OCI-LY7 (cell line): ENCODE results near the gene CYP2R1. TPM values are rescaled to one million over a fixed set of nuclear protein-coding genes. Genes with fewer than 3 reads are reported as not detected.
A peak's percentile ranks its signal among the peaks of the same experiment; 100 is the strongest.

ENCODE experiments used
- BruUV-seq: library from RNA; stranded (reverse); fragments of 400-500 nt; replicated peaks from 2 replicates; lab custom pipeline; 2021; lab: Mats Ljungman, UMichigan
- CTCF ChIA-PET: fragments of 300-600 bp; sonication (Branson Sonifier 250); formaldehyde crosslinking; loops from one replicate; lab custom pipeline; 2022; ENCODE audit warnings: antibody characterized with exemption; ENCODE audit not compliant: unreplicated experiment; lab: Charles Lee
- POLR2A ChIA-PET: fragments of 300-600 bp; sonication (Branson Sonifier 250); formaldehyde crosslinking; loops from one replicate; lab custom pipeline; 2022; ENCODE audit warnings: antibody characterized with exemption; lab: Charles Lee
- DNase-seq: peaks from one replicate; pipeline ENCODE4 v3.0.0-alpha.2; 2015; ENCODE audit warnings: low spot score
- H2AFZ ChIP-seq: fragments of 200-600 bp; sonication (generic), shearing (Covaris generic); 2 replicates; pipeline ENCODE4 v1.6.1; 2014; ENCODE audit warnings: mild to moderate bottlenecking, antibody characterized with exemption, low read length, moderate library complexity
- H3K27ac ChIP-seq: fragments of 200-600 bp; sonication (generic); 2 replicates; pipeline ENCODE4 v1.5.1; 2014; ENCODE audit warnings: mixed run types, low read depth, mild to moderate bottlenecking, moderate library complexity, low read length, inconsistent platforms; ENCODE audit not compliant: poor library complexity, severe bottlenecking
- H3K36me3 ChIP-seq: fragments of 200-600 bp; sonication (generic); 2 replicates; pipeline ENCODE4 v1.6.1; 2014; ENCODE audit warnings: mild to moderate bottlenecking, antibody characterized with exemption, low read length, moderate library complexity, mixed read lengths; ENCODE audit not compliant: insufficient read depth
- H3K4me1 ChIP-seq: fragments of 200-600 bp; sonication (generic); 2 replicates; pipeline ENCODE4 v1.5.1; 2014; ENCODE audit warnings: mild to moderate bottlenecking, low read length; ENCODE audit not compliant: insufficient read depth, poor library complexity, severe bottlenecking
- H3K4me2 ChIP-seq: fragments of 200-600 bp; sonication (generic); 2 replicates; pipeline ENCODE4 v1.6.1; 2014; ENCODE audit warnings: mild to moderate bottlenecking, low read length
- H3K4me3 ChIP-seq: fragments of 200-600 bp; sonication (generic); 2 replicates; pipeline ENCODE4 v1.5.1; 2014; ENCODE audit warnings: mild to moderate bottlenecking, low read depth, low read length; ENCODE audit not compliant: poor library complexity, severe bottlenecking
- H3K79me2 ChIP-seq: fragments of 200-600 bp; sonication (generic); 2 replicates; pipeline ENCODE4 v1.6.1; 2016; ENCODE audit warnings: low read depth, mild to moderate bottlenecking, low read length, moderate library complexity, mixed read lengths; ENCODE audit not compliant: insufficient read depth
- H3K9me2 ChIP-seq: fragments of 200-600 bp; sonication (generic); 2 replicates; pipeline ENCODE4 v1.6.1; 2016; ENCODE audit warnings: mild to moderate bottlenecking, low read length, mixed read lengths; ENCODE audit not compliant: insufficient read depth
- H3K9me3 ChIP-seq: fragments of 200-600 bp; sonication (generic); 2 replicates; pipeline ENCODE4 v1.6.1; 2014; ENCODE audit warnings: mild to moderate bottlenecking, mixed run types, low read length, mixed read lengths
- H4K20me1 ChIP-seq: fragments of 200-600 bp; sonication (generic); 2 replicates; pipeline ENCODE4 v1.6.1; 2014; ENCODE audit warnings: mild to moderate bottlenecking, antibody characterized with exemption, low read length, moderate library complexity, mixed read lengths; ENCODE audit not compliant: insufficient read depth
- EZH2phosphoT487 ChIP-seq: fragments of 200-600 bp; sonication (generic); IDR thresholded peaks from 2 replicates; pipeline ENCODE4 v1.6.1; 2018; ENCODE audit warnings: low read depth, borderline replicate concordance, mild to moderate bottlenecking, mixed run types, antibody characterized with exemption, low read length, moderate library complexity, mixed read lengths
- intact Hi-C: fragments of 100-400 bp; cut with micrococcal nuclease; formaldehyde crosslinking; loops from one replicate; pipeline ENCODE4 v1.10.0; 2022; ENCODE audit not compliant: unreplicated experiment
- total RNA-seq, 2 experiments: library from RNA; depleted of rRNA in 1 of 2; stranded (reverse); fragments of >200 nt in 1 of 2; shearing (Covaris generic) in 1 of 2; gene quantifications; 2 replicates each; pipeline ENCODE4 v1.2.3, GENCODE V29; 2014 to 2022
- TF ChIP-seq, protein P1 (sequence below): fragments of 200-600 bp; sonication (generic); conservative IDR thresholded peaks from 2 replicates; pipeline ENCODE4 v1.5.1; 2014; ENCODE audit warnings: mild to moderate bottlenecking, antibody characterized with exemption, low read length, moderate library complexity, mixed read lengths

Gene CYP2R1
- total RNA-seq, 2 experiments from 2014 or later, result 24.8 to 38.0 TPM

DNA sequence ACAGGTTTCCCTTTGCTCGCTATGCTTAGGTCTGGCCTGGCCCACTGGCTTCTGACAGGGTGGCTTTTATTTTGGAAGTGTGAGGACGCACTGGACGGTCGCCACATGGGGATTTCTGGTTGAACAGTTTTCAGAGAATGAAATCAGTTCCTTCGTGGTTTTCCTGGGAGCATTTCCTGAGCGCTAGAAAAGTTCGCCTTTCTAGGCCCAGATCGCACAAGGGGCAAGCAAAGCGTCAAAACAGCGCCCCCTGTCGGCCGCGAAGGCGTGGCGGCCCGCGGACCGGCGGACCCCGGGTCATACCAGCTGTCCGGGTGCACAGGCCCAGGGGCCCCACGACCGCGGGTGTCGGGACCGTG is 12.7 kb upstream of the CYP2R1 start:
- CTCF ChIA-PET, result no interaction called here

DNA sequence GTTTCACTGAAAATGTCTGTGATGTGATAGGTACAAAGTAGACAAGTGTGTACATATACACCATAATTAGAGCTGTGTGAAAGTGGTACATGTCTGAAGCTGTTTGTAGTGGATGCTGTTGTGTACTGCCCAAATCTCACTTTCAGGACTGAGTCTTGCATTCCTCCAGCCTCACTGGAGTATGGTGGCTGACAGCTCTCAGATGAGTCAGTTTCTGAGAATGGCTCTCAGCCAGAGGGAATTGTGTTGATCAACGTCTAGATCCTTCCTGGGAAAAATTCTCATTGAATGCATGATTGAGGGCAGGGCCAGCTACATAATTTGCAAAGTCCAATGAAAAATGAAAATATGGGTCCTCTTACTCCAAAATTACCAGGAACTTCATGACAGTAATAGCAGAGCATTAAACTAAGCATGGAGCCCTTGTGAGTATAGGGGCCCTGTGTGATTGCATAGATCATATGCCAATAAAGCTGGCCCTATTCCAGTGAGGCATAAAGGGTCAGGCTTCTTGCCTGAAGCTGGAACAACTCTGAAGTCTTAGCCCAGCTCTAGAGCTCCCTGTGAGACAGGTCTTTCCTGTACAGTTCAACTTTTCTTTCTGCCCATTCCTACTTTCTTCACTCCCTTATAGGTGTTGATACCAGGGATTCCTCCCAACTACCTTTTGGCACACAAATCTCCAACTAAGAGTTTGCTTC is 10.8 kb upstream of the CYP2R1 start:
- Histone ChIP-seq H3K9me2 (no peaks in the 10 kb centered on the region), H3K79me2 (no peaks in the 10 kb centered on the region), H3K9me3 (no peaks in the 10 kb centered on the region), H3K4me3 (no peak overlapping the region), H3K27ac (no peak overlapping the region), H3K36me3 (no peaks in the 10 kb centered on the region), H2AFZ (no peak overlapping the region), H4K20me1 (no peaks in the 10 kb centered on the region), H3K4me2 (no peak overlapping the region), H3K4me1 (peaks cover 32% of the 10 kb centered on the region)
- no peak for DNase-seq
- CTCF ChIA-PET, result no interaction called here
- POLR2A ChIA-PET, result interaction anchor here (0.8 kb wide), 1 partner anchor 11 kb away, joined by 3 read pairs; the partner anchor contains the start of gene CYP2R1
- TF ChIP-seq, protein P1, sequence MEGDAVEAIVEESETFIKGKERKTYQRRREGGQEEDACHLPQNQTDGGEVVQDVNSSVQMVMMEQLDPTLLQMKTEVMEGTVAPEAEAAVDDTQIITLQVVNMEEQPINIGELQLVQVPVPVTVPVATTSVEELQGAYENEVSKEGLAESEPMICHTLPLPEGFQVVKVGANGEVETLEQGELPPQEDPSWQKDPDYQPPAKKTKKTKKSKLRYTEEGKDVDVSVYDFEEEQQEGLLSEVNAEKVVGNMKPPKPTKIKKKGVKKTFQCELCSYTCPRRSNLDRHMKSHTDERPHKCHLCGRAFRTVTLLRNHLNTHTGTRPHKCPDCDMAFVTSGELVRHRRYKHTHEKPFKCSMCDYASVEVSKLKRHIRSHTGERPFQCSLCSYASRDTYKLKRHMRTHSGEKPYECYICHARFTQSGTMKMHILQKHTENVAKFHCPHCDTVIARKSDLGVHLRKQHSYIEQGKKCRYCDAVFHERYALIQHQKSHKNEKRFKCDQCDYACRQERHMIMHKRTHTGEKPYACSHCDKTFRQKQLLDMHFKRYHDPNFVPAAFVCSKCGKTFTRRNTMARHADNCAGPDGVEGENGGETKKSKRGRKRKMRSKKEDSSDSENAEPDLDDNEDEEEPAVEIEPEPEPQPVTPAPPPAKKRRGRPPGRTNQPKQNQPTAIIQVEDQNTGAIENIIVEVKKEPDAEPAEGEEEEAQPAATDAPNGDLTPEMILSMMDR, result no peak
- no peak for TF ChIP-seq EZH2phosphoT487
- intact Hi-C loops, result loop anchor here (10.0 kb wide), 1 partner anchor 278 kb away; no protein-coding TSS in a partner anchor
- no TSS peak for BruUV-seq

More for the DNA sequence above, 12.7 kb upstream of the CYP2R1 start:
- POLR2A ChIA-PET, result interaction anchor here (0.7 to 1.4 kb wide), 2 partner anchors 10 to 13 kb away, joined by 5 to 6 read pairs; partner anchors contain the start of gene CYP2R1
- H3K79me2 ChIP-seq, result no peaks in the 10 kb centered on the region
- H3K4me3 ChIP-seq, result peak overlapping the region; percentile 52
- TF ChIP-seq, protein P1, result peak; percentile 84
- TF ChIP-seq EZH2phosphoT487, result no peak
- peak; percentile 61 for DNase-seq
- no TSS peak for BruUV-seq
- intact Hi-C loops, result loop anchor here (1.0 to 10.0 kb wide), 4 partner anchors 12 to 1132 kb away; partner anchors contain the start of genes CYP2R1 and PSMA1
- peak overlapping the region; percentile 70 for H3K4me2 ChIP-seq
- H4K20me1 ChIP-seq, result no peaks in the 10 kb centered on the region
- H3K9me2 ChIP-seq, result no peaks in the 10 kb centered on the region
- peak overlapping the region; percentile 73; the same call in 1 of the 2 replicates for H2AFZ ChIP-seq
- H3K36me3 ChIP-seq, result no peaks in the 10 kb centered on the region
- no peaks in the 10 kb centered on the region for H3K9me3 ChIP-seq
- H3K27ac ChIP-seq, result no peak overlapping the region
- peaks cover 32% of the 10 kb centered on the region for H3K4me1 ChIP-seq

DNA sequence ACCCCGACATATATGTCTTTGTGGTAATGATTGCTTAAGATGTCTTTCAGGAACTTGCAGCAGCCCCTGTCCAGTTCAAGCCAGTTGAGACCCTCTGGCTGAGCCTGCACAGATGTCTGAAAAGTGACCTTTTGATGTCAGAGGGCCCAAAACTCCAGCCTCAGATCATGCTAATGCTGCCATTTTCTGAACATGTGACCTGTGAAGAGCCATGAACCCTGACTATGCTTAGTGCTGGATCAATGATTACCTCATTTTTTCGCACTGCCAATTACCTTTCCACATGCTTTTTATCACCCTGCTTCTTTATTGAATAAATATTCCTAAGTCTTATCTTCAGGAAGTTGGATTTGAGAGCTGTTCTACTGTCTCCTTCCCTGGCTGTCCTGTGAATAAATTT is 6.9 kb upstream of the CYP2R1 start:
- no peaks in the 10 kb centered on the region for H4K20me1 ChIP-seq
- H3K79me2 ChIP-seq, result no peaks in the 10 kb centered on the region
- no peaks in the 10 kb centered on the region for H3K9me2 ChIP-seq
- intact Hi-C loops, result no loop called here
- DNase-seq, result no peak
- no peak overlapping the region for H2AFZ ChIP-seq
- H3K27ac ChIP-seq, result no peak overlapping the region
- H3K4me3 ChIP-seq, result no peak overlapping the region
- POLR2A ChIA-PET, result interaction anchor here (1.2 kb wide), 1 partner anchor 320 kb away, joined by 3 read pairs; no protein-coding TSS in a partner anchor
- no peak overlapping the region for H3K4me2 ChIP-seq
- BruUV-seq, result no TSS peak
- no peaks in the 10 kb centered on the region for H3K9me3 ChIP-seq
- no peaks in the 10 kb centered on the region for H3K36me3 ChIP-seq
- CTCF ChIA-PET, result no interaction called here
- TF ChIP-seq EZH2phosphoT487, result no peak
- TF ChIP-seq, protein P1, result no peak
- H3K4me1 ChIP-seq, result peaks cover 11% of the 10 kb centered on the region
